Activated CD4-positive, alpha-beta T cell treated with anti-CD3 and anti-CD28 coated beads, Interleukin-2, amount 10 ng/mL, durations not matched to agents 7 days and 5 days (primary cell): ENCODE data around the gene PRSS35. TPM values are rescaled to one million over a fixed set of nuclear protein-coding genes. Genes with fewer than 3 reads are reported as not detected.
"Not testable (repeated sequence)": the region's sequence is repeated elsewhere in the genome, so short reads cannot be mapped to it uniquely, and the experiment has no call there.

ENCODE experiments used
- CTCF ChIA-PET: fragments of 350-600 bp; sonication (Branson Sonifier 250); formaldehyde crosslinking; loops from one replicate; lab custom pipeline; 2021; ENCODE audit warnings: antibody characterized with exemption; lab: Charles Lee
- POLR2A ChIA-PET: fragments of 350-600 bp; sonication (Branson Sonifier 250); formaldehyde crosslinking; loops from one replicate; lab custom pipeline; 2021; ENCODE audit warnings: antibody characterized with exemption; lab: Charles Lee
- DNase-seq: peaks from one replicate; pipeline ENCODE4 v3.0.0-alpha.2; 2020
- H3K27ac Mint-ChIP-seq: one replicate; pipeline ENCODE4 v1.8.0; 2021; ENCODE audit warnings: mild to moderate bottlenecking, moderate library complexity, mixed read lengths
- H3K27me3 Mint-ChIP-seq: one replicate; pipeline ENCODE4 v1.8.0; 2021; ENCODE audit warnings: mixed read lengths
- H3K36me3 Mint-ChIP-seq: one replicate; pipeline ENCODE4 v1.8.0; 2021; ENCODE audit warnings: low read depth, mixed read lengths
- H3K4me1 Mint-ChIP-seq: one replicate; pipeline ENCODE4 v1.8.0; 2021; ENCODE audit warnings: mixed read lengths
- H3K4me3 Mint-ChIP-seq: one replicate; pipeline ENCODE4 v1.8.0; 2021; ENCODE audit warnings: mild to moderate bottlenecking, moderate library complexity, mixed read lengths
- H3K9me3 Mint-ChIP-seq: one replicate; pipeline ENCODE4 v1.8.0; 2021; ENCODE audit warnings: mixed read lengths
- total RNA-seq, 2 experiments: library from RNA; stranded (reverse); gene quantifications; one replicate each; pipeline ENCODE4 v1.2.3, GENCODE V29; 2021

PRSS35 gene
- total RNA-seq, 2 experiments from 2014 or later, result not detected

DNA sequence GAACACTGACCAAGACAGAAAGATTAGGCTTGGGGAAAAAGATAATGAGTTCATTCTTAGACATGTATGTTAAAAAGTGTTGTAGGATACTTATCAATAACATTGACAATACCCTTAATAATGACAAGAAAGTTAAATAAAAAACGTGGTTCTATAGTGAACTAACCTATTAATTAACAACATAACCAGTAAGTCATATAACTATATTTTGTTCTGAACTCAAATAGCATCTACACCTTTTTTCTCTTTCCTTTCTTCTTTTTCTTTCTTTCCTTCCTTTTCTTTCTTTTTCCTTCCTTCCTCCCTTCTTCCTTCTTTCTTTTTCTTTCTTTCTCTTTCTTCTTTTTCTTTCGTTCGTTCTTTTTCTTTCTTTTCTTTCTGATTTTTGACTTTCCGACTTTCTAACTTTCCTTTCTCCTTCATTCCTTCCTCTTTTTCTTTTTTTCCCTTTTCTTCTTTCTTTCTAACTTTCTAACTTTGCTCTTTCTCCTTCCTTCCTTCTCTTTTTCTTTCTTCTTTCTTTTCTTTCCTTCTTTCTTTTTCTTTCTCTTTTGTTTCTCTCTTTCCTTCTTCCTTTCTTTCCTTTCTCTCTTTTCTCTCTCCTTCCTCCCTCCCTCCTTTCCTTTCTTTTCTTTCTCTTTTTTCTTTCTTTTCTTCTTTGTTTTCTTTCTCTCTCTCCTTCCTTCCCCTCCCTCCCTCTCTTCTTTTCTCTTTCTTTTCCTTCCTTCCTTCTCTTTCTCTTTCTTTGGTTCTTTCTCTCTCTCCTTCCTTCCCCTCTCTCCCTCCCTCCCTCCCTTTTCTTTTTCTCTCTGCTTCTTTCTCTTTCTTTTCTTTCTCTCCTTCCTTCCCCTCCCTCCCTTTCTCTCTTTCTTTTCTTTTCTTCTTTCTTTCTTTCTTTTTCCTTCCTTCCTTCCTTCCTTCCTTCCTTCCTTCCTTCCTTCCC, 24.6 kb downstream of the PRSS35 start:
- ChIA-PET POLR2A (no interaction called here), CTCF (no interaction called here)
- Mint-ChIP-seq H3K4me1 (no peaks in the 10 kb centered on the region), H3K36me3 (no peaks in the 10 kb centered on the region), H3K9me3 (no peaks in the 10 kb centered on the region), H3K4me3 (no peak overlapping the region), H3K27me3 (peaks cover 2% of the 10 kb centered on the region), H3K27ac (no peak overlapping the region)
- no peak for DNase-seq

- Mint-ChIP-seq H3K9me3 (no peaks in the 10 kb centered on the region), H3K4me1 (no peaks in the 10 kb centered on the region), H3K27ac (no peak overlapping the region), H3K36me3 (no peaks in the 10 kb centered on the region), H3K4me3 (no peak overlapping the region), H3K27me3 (no peaks in the 10 kb centered on the region)
- POLR2A ChIA-PET, result no interaction called here
- CTCF ChIA-PET, result no interaction called here
- no peak for DNase-seq
Observed at GRCh38 chr6:83539678-83540077, 27.3 kb downstream of the PRSS35 start.

- peaks cover 1% of the 10 kb centered on the region for H3K27me3 Mint-ChIP-seq
- H3K9me3 Mint-ChIP-seq, result no peaks in the 10 kb centered on the region
- H3K4me1 Mint-ChIP-seq, result peaks cover 7% of the 10 kb centered on the region
- H3K36me3 Mint-ChIP-seq, result no peaks in the 10 kb centered on the region
- H3K4me3 Mint-ChIP-seq, result no peak overlapping the region
- ChIA-PET POLR2A (no interaction called here), CTCF (no interaction called here)
- no peak overlapping the region for H3K27ac Mint-ChIP-seq
- DNase-seq, result peak; percentile 8
Observed at GRCh38 chr6:83546636-83547035, 34.3 kb downstream of the PRSS35 start.

GRCh38 chr6:83550482-83550881, 38.1 kb downstream of the PRSS35 start:
- H3K4me3 Mint-ChIP-seq, H3K4me1 Mint-ChIP-seq, DNase-seq, H3K36me3 Mint-ChIP-seq, H3K27me3 Mint-ChIP-seq, CTCF ChIA-PET, H3K27ac Mint-ChIP-seq, H3K9me3 Mint-ChIP-seq, POLR2A ChIA-PET: not testable (repeated sequence)

GRCh38 chr6:83551748-83552147, 39.4 kb downstream of the PRSS35 start:
- H3K27ac Mint-ChIP-seq, H3K4me3 Mint-ChIP-seq, CTCF ChIA-PET, H3K9me3 Mint-ChIP-seq, DNase-seq, H3K27me3 Mint-ChIP-seq, POLR2A ChIA-PET, H3K36me3 Mint-ChIP-seq, H3K4me1 Mint-ChIP-seq: not testable (repeated sequence)

DNA sequence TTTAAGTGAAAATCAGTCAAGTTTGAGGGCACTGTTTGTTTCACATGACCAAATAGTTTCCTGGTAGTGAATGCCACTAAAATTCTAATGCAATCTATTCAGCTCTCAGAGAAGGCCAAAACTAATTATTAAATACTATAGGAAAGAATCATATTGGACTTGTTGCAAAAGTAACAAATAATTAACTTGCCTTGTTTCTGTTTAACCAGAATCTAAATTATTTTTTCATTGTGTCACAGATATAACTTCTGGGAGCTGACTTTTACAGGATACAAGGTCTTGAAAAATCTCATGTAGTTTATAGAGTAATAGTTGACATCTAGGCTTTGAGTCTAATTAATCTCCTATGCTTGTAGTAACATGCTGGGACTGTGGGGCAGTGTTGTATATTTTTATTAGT, 44.5 kb downstream of the PRSS35 start:
- no peak for DNase-seq
- no peaks in the 10 kb centered on the region for H3K4me1 Mint-ChIP-seq
- ChIA-PET POLR2A (no interaction called here), CTCF (no interaction called here)
- H3K27me3 Mint-ChIP-seq, result no peaks in the 10 kb centered on the region
- H3K4me3 Mint-ChIP-seq, result no peak overlapping the region
- no peaks in the 10 kb centered on the region for H3K36me3 Mint-ChIP-seq
- H3K9me3 Mint-ChIP-seq, result peaks cover 2% of the 10 kb centered on the region
- no peak overlapping the region for H3K27ac Mint-ChIP-seq

- Mint-ChIP-seq H3K4me3 (no peak overlapping the region), H3K4me1 (no peaks in the 10 kb centered on the region), H3K27ac (no peak overlapping the region), H3K36me3 (no peaks in the 10 kb centered on the region), H3K27me3 (no peaks in the 10 kb centered on the region), H3K9me3 (peaks cover 8% of the 10 kb centered on the region)
- DNase-seq, result no peak
- ChIA-PET POLR2A (no interaction called here), CTCF (no interaction called here)
Observed at GRCh38 chr6:83558975-83559374, 46.6 kb downstream of the PRSS35 start.

DNA sequence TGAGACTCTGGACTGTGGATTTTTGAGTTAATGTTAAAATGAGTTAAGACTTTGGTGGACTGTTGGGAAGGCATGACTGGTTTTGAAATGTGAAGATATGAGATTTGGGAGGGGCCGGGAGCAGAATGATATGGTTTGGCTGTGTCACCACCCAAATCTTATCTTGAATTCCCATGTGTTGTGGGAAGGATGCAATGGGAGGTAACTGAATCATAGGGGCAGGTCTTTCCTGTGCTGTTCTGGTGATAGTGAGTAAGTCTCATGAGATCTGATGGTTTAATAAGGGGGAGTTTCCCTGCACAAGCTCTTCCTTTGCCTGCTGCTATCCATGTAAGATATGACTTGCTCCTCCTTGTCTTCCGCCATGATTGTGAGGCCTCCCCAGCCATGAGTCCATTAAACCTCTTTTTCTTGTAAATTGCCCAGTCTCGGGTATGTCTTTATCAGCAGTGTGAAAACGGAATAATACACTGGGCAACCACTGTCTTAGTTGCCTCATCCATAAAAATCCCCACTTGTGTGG, 59.4 kb downstream of the PRSS35 start:
- DNase-seq, H3K27ac Mint-ChIP-seq, CTCF ChIA-PET, H3K9me3 Mint-ChIP-seq, H3K27me3 Mint-ChIP-seq, POLR2A ChIA-PET, H3K4me1 Mint-ChIP-seq, H3K4me3 Mint-ChIP-seq, H3K36me3 Mint-ChIP-seq: not testable (repeated sequence)

DNA sequence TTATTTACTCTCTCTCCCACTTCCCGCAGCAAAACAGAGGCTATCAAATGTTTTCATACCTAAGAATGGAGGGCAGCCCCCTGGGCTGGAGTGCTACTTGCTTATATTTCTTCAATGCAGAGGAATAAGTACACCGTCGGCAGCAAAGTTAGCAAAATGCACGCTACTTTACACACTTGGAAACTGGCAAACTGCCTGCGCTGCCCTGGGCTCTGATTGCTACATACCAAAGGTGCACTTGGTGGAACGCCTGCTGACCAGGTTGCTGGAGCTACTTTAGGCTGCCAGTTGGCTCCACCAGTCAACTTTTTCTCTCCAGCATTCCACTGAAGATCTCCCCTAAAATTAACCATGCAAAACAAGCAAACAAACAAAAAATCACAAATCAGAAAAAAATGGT, 62.4 kb downstream of the PRSS35 start:
- peaks cover 5% of the 10 kb centered on the region for H3K9me3 Mint-ChIP-seq
- H3K4me3 Mint-ChIP-seq, result no peak overlapping the region
- peaks cover 4% of the 10 kb centered on the region for H3K27me3 Mint-ChIP-seq
- ChIA-PET POLR2A (no interaction called here), CTCF (no interaction called here)
- H3K27ac Mint-ChIP-seq, result no peak overlapping the region
- DNase-seq, result no peak
- no peaks in the 10 kb centered on the region for H3K36me3 Mint-ChIP-seq
- no peaks in the 10 kb centered on the region for H3K4me1 Mint-ChIP-seq

Other genes starting within 250 kb of the PRSS35 start
- gene ME1, start 81.5 kb upstream of the PRSS35 start, total RNA-seq, result not detected
- gene SNAP91, start 196.6 kb downstream of the PRSS35 start, total RNA-seq, result not detected